Peyer's patch (tissue), 4 donors: Measurements from ENCODE around the gene MAGI2.

Experiments
- POLR2A ChIP-seq, 2 donors: fragments of 450-650 bp; IDR thresholded peaks; one replicate each; pipeline ENCODE4 v1.5.1; 2017; ENCODE audit warnings: antibody characterized with exemption in 2 of 2, mild to moderate bottlenecking in 2 of 2, moderate library complexity in 2 of 2
- TF ChIP-seq, protein P1 (sequence below), 6 experiments: fragments of 450-650 bp in 4 of 6; fragments of 200-600 bp in 2 of 6; sonication (generic) in 1 of 6; IDR thresholded peaks; one replicate each; pipeline ENCODE4 v1.5.1; 2017 to 2019; ENCODE audit warnings: antibody characterized with exemption in 6 of 6, mild to moderate bottlenecking in 3 of 6, moderate library complexity in 1 of 6

DNA sequence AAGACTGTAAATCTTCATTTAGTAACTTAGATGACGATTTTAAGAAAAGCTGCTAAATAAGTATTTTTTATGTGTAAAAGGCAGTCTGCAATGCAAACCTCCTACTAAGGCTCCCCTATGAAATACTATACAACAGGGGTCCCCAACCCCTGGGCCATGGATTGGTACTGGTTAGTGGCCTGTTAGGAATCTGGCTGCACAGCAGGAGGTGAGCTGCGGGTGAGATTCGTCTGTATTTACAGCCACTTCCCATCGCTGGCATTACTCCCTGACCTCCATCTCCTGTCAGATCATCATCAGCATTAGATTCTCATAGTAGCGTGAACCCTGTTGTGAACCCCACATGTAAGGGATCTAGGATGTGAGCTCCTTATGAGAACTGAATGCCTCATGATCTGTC, 580.4 kb downstream of the MAGI2 start:
- TF ChIP-seq, protein P1, sequence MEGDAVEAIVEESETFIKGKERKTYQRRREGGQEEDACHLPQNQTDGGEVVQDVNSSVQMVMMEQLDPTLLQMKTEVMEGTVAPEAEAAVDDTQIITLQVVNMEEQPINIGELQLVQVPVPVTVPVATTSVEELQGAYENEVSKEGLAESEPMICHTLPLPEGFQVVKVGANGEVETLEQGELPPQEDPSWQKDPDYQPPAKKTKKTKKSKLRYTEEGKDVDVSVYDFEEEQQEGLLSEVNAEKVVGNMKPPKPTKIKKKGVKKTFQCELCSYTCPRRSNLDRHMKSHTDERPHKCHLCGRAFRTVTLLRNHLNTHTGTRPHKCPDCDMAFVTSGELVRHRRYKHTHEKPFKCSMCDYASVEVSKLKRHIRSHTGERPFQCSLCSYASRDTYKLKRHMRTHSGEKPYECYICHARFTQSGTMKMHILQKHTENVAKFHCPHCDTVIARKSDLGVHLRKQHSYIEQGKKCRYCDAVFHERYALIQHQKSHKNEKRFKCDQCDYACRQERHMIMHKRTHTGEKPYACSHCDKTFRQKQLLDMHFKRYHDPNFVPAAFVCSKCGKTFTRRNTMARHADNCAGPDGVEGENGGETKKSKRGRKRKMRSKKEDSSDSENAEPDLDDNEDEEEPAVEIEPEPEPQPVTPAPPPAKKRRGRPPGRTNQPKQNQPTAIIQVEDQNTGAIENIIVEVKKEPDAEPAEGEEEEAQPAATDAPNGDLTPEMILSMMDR (IDR thresholded peaks at IDR 0.05) = no peak
- TF ChIP-seq POLR2A (IDR thresholded peaks at IDR 0.05) = no peak
